ENCODE results near the gene GPR160. TPM values are rescaled to one million over a fixed set of nuclear protein-coding genes. Genes with fewer than 3 reads are reported as not detected.

GPR160 gene
- total RNA-seq, 1 experiment from 2014 or later: 9.9 TPM

GRCh38 chr3:170049146-170050000 is 11.6 kb downstream of the GPR160 start:
- H3K4me2 ChIP-seq (ENCODE audit: low read length): no peak overlapping the region
- ChIA-PET CTCF (no interaction called here), POLR2A (no interaction called here), RAD21 (ENCODE audit: low non-redundant PET in 1 of 2, low total read pairs in 2 of 2, uncharacterized antibody in 2 of 2, unreplicated experiment in 2 of 2) (no interaction called here)
- ATAC-seq (no peak), DNase-seq (ENCODE audit: low read depth, low spot score) (no peak)
- no peaks in the 10 kb centered on the region for H3K27me3 ChIP-seq (ENCODE audit: insufficient read depth, low read length)
- 0 out of 4 replicates have a peak, but pooled peaks cover 0 to 2% of the 10 kb centered on the region in 2 experiments for H3K4me1 ChIP-seq (ENCODE audit: control insufficient read depth in 1 of 2, insufficient read depth in 2 of 2, low read length in 2 of 2)
- H3K9me2 ChIP-seq (ENCODE audit: insufficient read depth): 0 out of 2 replicates have a peak, but pooled peaks cover 4% of the 10 kb centered on the region
- H3K27ac ChIP-seq (ENCODE audit: low read depth, low read length): no peak overlapping the region
- no peaks in the 10 kb centered on the region for H4K20me1 ChIP-seq (ENCODE audit: insufficient read depth)
- H3K9ac ChIP-seq (ENCODE audit: low read length): no peak overlapping the region
- no peaks in the 10 kb centered on the region; a peak in 1 of 4 replicates for H3K36me3 ChIP-seq (ENCODE audit: control insufficient read depth in 1 of 2, insufficient read depth in 2 of 2, low read length in 2 of 2)
- TF ChIP-seq EZH2 (IDR thresholded peaks at IDR 0.05) (no peak), ATF3 (IDR thresholded peaks at IDR 0.05) (no peak), EGR1 (IDR thresholded peaks at IDR 0.05; ENCODE audit: low read depth) (no peak), SRF (IDR thresholded peaks at IDR 0.05; ENCODE audit: low read depth) (no peak), POLR2A (IDR thresholded peaks at IDR 0.05; ENCODE audit: borderline replicate concordance, extremely low read depth, insufficient read depth, insufficient read length) (no peak), MAX (IDR thresholded peaks at IDR 0.05) (no peak), CEBPB (IDR thresholded peaks at IDR 0.05; ENCODE audit: low read depth) (no peak), TCF7L2 (IDR thresholded peaks at IDR 0.05; ENCODE audit: borderline replicate concordance, extremely low read depth, insufficient read depth, insufficient read length) (no peak), SP1 (IDR thresholded peaks at IDR 0.05; ENCODE audit: low read depth) (no peak)
- no peaks in the 10 kb centered on the region for H3K9me3 ChIP-seq (ENCODE audit: control insufficient read depth in 1 of 2, insufficient read depth in 1 of 2, low read depth in 1 of 2, low read length in 2 of 2)
- no peak overlapping the region for H3K4me3 ChIP-seq (replicated peaks in 1 of 2; ENCODE audit: low read depth in 1 of 2, low read length in 2 of 2)
- intact Hi-C loops (cut with micrococcal nuclease): no loop called here
- no TSS peak for BruUV-seq (replicated peaks)
- H2AFZ ChIP-seq (ENCODE audit: low read depth, low read length, poor library complexity, severe bottlenecking): no peak overlapping the region
- H3K79me2 ChIP-seq (ENCODE audit: insufficient read depth, low read length): no peaks in the 10 kb centered on the region

- H3K9ac ChIP-seq (ENCODE audit: low read length): no peak overlapping the region
- H3K4me1 ChIP-seq (ENCODE audit: control insufficient read depth in 1 of 2, insufficient read depth in 2 of 2, low read length in 2 of 2): 0 out of 4 replicates have a peak, but pooled peaks cover 0 to 2% of the 10 kb centered on the region in 2 experiments
- CTCF ChIA-PET: no interaction called here
- RAD21 ChIA-PET (ENCODE audit: low non-redundant PET in 1 of 2, low total read pairs in 2 of 2, uncharacterized antibody in 2 of 2, unreplicated experiment in 2 of 2): no interaction called here
- no peak for ATAC-seq
- H3K27ac ChIP-seq (ENCODE audit: low read depth, low read length): no peak overlapping the region
- no peak overlapping the region for H3K4me2 ChIP-seq (ENCODE audit: low read length)
- no peaks in the 10 kb centered on the region for H3K9me3 ChIP-seq (ENCODE audit: control insufficient read depth in 1 of 2, insufficient read depth in 1 of 2, low read depth in 1 of 2, low read length in 2 of 2)
- no peak overlapping the region for H3K4me3 ChIP-seq (replicated peaks in 1 of 2; ENCODE audit: low read depth in 1 of 2, low read length in 2 of 2)
- intact Hi-C loops (cut with micrococcal nuclease): no loop called here
- no peaks in the 10 kb centered on the region for H4K20me1 ChIP-seq (ENCODE audit: insufficient read depth)
- DNase-seq (ENCODE audit: low read depth, low spot score): no peak
- H3K36me3 ChIP-seq (ENCODE audit: control insufficient read depth in 1 of 2, insufficient read depth in 2 of 2, low read length in 2 of 2): no peaks in the 10 kb centered on the region; a peak in 1 of 4 replicates
- POLR2A ChIA-PET: no interaction called here
- BruUV-seq (replicated peaks): no TSS peak
- H2AFZ ChIP-seq (ENCODE audit: low read depth, low read length, poor library complexity, severe bottlenecking): no peak overlapping the region
- 0 out of 2 replicates have a peak, but pooled peaks cover 4% of the 10 kb centered on the region for H3K9me2 ChIP-seq (ENCODE audit: insufficient read depth)
- H3K79me2 ChIP-seq (ENCODE audit: insufficient read depth, low read length): no peaks in the 10 kb centered on the region
- no peaks in the 10 kb centered on the region for H3K27me3 ChIP-seq (ENCODE audit: insufficient read depth, low read length)
- TF ChIP-seq ATF3 (IDR thresholded peaks at IDR 0.05) (no peak), ELF1 (IDR thresholded peaks at IDR 0.05; ENCODE audit: borderline replicate concordance, low read depth) (no peak), EZH2 (IDR thresholded peaks at IDR 0.05) (no peak), CTCF (IDR thresholded peaks at IDR 0.05 in 2 of 3, conservative IDR thresholded peaks at IDR 0.05 in 1 of 3; ENCODE audit: borderline replicate concordance in 1 of 3, insufficient read depth in 1 of 3, low read depth in 2 of 3, low read length in 2 of 3) (no peak), TCF7L2 (IDR thresholded peaks at IDR 0.05; ENCODE audit: borderline replicate concordance, extremely low read depth, insufficient read depth, insufficient read length) (no peak), ZBTB33 (IDR thresholded peaks at IDR 0.05; ENCODE audit: extremely low read depth, insufficient replicate concordance, low read length) (no peak), POLR2AphosphoS5 (IDR thresholded peaks at IDR 0.05; ENCODE audit: low read depth, low read length) (no peak), YY1 (IDR thresholded peaks at IDR 0.05; ENCODE audit: extremely low read depth, insufficient replicate concordance, low read depth, low read length) (no peak)
Observed at GRCh38 chr3:170050753-170051152, 13.0 kb downstream of the GPR160 start.
